Trophoblast cell (in vitro differentiated cells and primary cell): ENCODE results near the gene EPHA3.

Experiments used
- DNase-seq, 2 donors: peaks; one replicate each; pipeline ENCODE4 v3.0.0-alpha.2; 2016
- H2AFZ ChIP-seq: 2 replicates; pipeline ENCODE4 v1.6.1; 2013; ENCODE audit warnings: low read length, moderate library complexity, mild to moderate bottlenecking; ENCODE audit not compliant: insufficient read depth, poor library complexity
- H2AK5ac ChIP-seq: 2 replicates; pipeline ENCODE4 v1.6.1; 2013; ENCODE audit warnings: mild to moderate bottlenecking, low read length
- H2BK120ac ChIP-seq: 2 replicates; pipeline ENCODE4 v1.6.1; 2013; ENCODE audit warnings: low read length, mild to moderate bottlenecking, moderate library complexity; ENCODE audit not compliant: insufficient read depth, poor library complexity
- H2BK12ac ChIP-seq: 2 replicates; pipeline ENCODE4 v1.6.1; 2013; ENCODE audit warnings: mild to moderate bottlenecking, low read length, moderate library complexity
- H2BK5ac ChIP-seq: 2 replicates; pipeline ENCODE4 v1.6.1; 2013; ENCODE audit warnings: low read length, low read depth, moderate library complexity, mild to moderate bottlenecking; ENCODE audit not compliant: poor library complexity
- H3K14ac ChIP-seq: 2 replicates; pipeline ENCODE4 v1.6.1; 2013; ENCODE audit warnings: mild to moderate bottlenecking, low read length
- H3K18ac ChIP-seq: 2 replicates; pipeline ENCODE4 v1.6.1; 2013; ENCODE audit warnings: mild to moderate bottlenecking, low read length
- H3K23ac ChIP-seq: 2 replicates; pipeline ENCODE4 v1.6.1; 2013; ENCODE audit warnings: low read length
- H3K27ac ChIP-seq: 2 replicates; pipeline ENCODE4 v1.5.1; 2013; ENCODE audit warnings: low read depth, mild to moderate bottlenecking, inconsistent platforms, low read length, moderate library complexity
- H3K27me3 ChIP-seq: 2 replicates; pipeline ENCODE4 v1.6.1; 2013; ENCODE audit warnings: inconsistent platforms, mild to moderate bottlenecking, low read length, moderate library complexity; ENCODE audit not compliant: insufficient read depth
- H3K36me3 ChIP-seq, 2 experiments: 1 replicate in 1 of 2; 2 replicates in 1 of 2; pipeline ENCODE4 v1.6.1; 2013; ENCODE audit warnings: low read length in 2 of 2, mild to moderate bottlenecking in 2 of 2, moderate library complexity in 1 of 2; ENCODE audit not compliant: insufficient read depth in 2 of 2, control insufficient read depth in 1 of 2
- H3K4ac ChIP-seq: 2 replicates; pipeline ENCODE4 v1.6.1; 2013; ENCODE audit warnings: low read depth, mild to moderate bottlenecking, low read length, moderate library complexity
- H3K4me1 ChIP-seq, 2 experiments: 1 replicate in 1 of 2; 2 replicates in 1 of 2; pipeline ENCODE4 v1.6.1; 2013; ENCODE audit warnings: low read length in 2 of 2, mild to moderate bottlenecking in 2 of 2, moderate library complexity in 1 of 2; ENCODE audit not compliant: insufficient read depth in 2 of 2, control insufficient read depth in 1 of 2
- H3K4me2 ChIP-seq: 2 replicates; pipeline ENCODE4 v1.6.1; 2013; ENCODE audit warnings: inconsistent platforms, mild to moderate bottlenecking, low read length, moderate library complexity
- H3K4me3 ChIP-seq: 2 replicates; pipeline ENCODE4 v1.5.1; 2013; ENCODE audit warnings: mild to moderate bottlenecking, low read depth, low read length, inconsistent platforms
- H3K79me1 ChIP-seq: one replicate; pipeline ENCODE4 v1.6.1; 2013; ENCODE audit warnings: low read length
- H3K79me2 ChIP-seq: 2 replicates; pipeline ENCODE4 v1.6.1; 2013; ENCODE audit warnings: low read length, mild to moderate bottlenecking; ENCODE audit not compliant: control insufficient read depth, insufficient read depth, poor library complexity
- H3K9ac ChIP-seq: 2 replicates; pipeline ENCODE4 v1.6.1; 2013; ENCODE audit warnings: mild to moderate bottlenecking, low read length
- H3K9me3 ChIP-seq: 2 replicates; pipeline ENCODE4 v1.6.1; 2013; ENCODE audit warnings: low read depth, mild to moderate bottlenecking, control low read depth, inconsistent platforms, low read length; ENCODE audit not compliant: insufficient read depth
- H4K12ac ChIP-seq: 2 replicates; pipeline ENCODE4 v1.6.1; 2013; ENCODE audit warnings: low read depth, mild to moderate bottlenecking, low read length, moderate library complexity
- H4K8ac ChIP-seq: 2 replicates; pipeline ENCODE4 v1.6.1; 2013; ENCODE audit warnings: low read depth, mild to moderate bottlenecking, low read length, moderate library complexity
- H4K91ac ChIP-seq: one replicate; pipeline ENCODE4 v1.6.1; 2013; ENCODE audit warnings: low read depth, mild to moderate bottlenecking, low read length, moderate library complexity
- WGBS: extraction: QIAGEN DNeasy Blood & Tissue Kit; methylation state at CpG from one replicate; pipeline ENCODE4 v1.1.7; 2013; ENCODE audit warnings: missing lambda C conversion rate; ENCODE audit not compliant: insufficient read length, insufficient coverage; ENCODE audit errors: extremely low coverage; 5-methylcytosine and 5-hydroxymethylcytosine counted together

Gene EPHA3

GRCh38 chr3:89300526-89300925 is 193.1 kb downstream of the EPHA3 start:
- Histone ChIP-seq H2BK12ac (no peak overlapping the region), H3K36me3 (no peaks in the 10 kb centered on the region), H3K4me2 (no peak overlapping the region), H2BK5ac (no peak overlapping the region), H4K12ac (no peak overlapping the region), H3K9me3 (no peaks in the 10 kb centered on the region), H3K79me1 (no peaks in the 10 kb centered on the region), H2AFZ (no peak overlapping the region), H4K8ac (no peak overlapping the region), H3K18ac (no peak overlapping the region), H3K23ac (no peak overlapping the region), H3K4ac (no peak overlapping the region), H4K91ac (no peak overlapping the region), H3K27me3 (no peaks in the 10 kb centered on the region), H2AK5ac (no peak overlapping the region), H3K27ac (no peak overlapping the region), H3K4me3 (no peak overlapping the region), H3K9ac (no peak overlapping the region), H2BK120ac (no peak overlapping the region), H3K79me2 (no peaks in the 10 kb centered on the region), H3K4me1 (no peaks in the 10 kb centered on the region), H3K14ac (no peak overlapping the region)
- no peak for DNase-seq
- no CpG with 5 or more reads among the region's 2 CpGs for WGBS

- H2AK5ac ChIP-seq, result no peak overlapping the region
- no peak overlapping the region for H2BK5ac ChIP-seq
- no peak overlapping the region for H4K8ac ChIP-seq
- H4K12ac ChIP-seq, result no peak overlapping the region
- H2BK120ac ChIP-seq, result no peak overlapping the region
- no peak for DNase-seq
- WGBS, result no CpG with 5 or more reads among the region's 2 CpGs
- no peak overlapping the region for H3K4me3 ChIP-seq
- H2AFZ ChIP-seq, result no peak overlapping the region
- no peaks in the 10 kb centered on the region for H3K4me1 ChIP-seq
- no peak overlapping the region for H3K4me2 ChIP-seq
- no peak overlapping the region for H3K4ac ChIP-seq
- H3K9me3 ChIP-seq, result no peaks in the 10 kb centered on the region
- H3K18ac ChIP-seq, result no peak overlapping the region
- H3K14ac ChIP-seq, result no peak overlapping the region
- no peak overlapping the region for H3K27ac ChIP-seq
- H3K36me3 ChIP-seq, result no peaks in the 10 kb centered on the region
- no peak overlapping the region for H3K9ac ChIP-seq
- H3K79me2 ChIP-seq, result no peaks in the 10 kb centered on the region
- H3K23ac ChIP-seq, result no peak overlapping the region
- H3K79me1 ChIP-seq, result no peaks in the 10 kb centered on the region
- H2BK12ac ChIP-seq, result no peak overlapping the region
- H4K91ac ChIP-seq, result no peak overlapping the region
- H3K27me3 ChIP-seq, result no peaks in the 10 kb centered on the region
Observed at GRCh38 chr3:89300981-89301380, 193.6 kb downstream of the EPHA3 start.

GRCh38 chr3:89303701-89304100 is 196.3 kb downstream of the EPHA3 start:
- H3K79me2 ChIP-seq, result no peaks in the 10 kb centered on the region
- no peaks in the 10 kb centered on the region for H3K27me3 ChIP-seq
- no peak overlapping the region for H2AK5ac ChIP-seq
- H3K18ac ChIP-seq, result no peak overlapping the region
- no peak overlapping the region for H2AFZ ChIP-seq
- no peak overlapping the region for H3K4me2 ChIP-seq
- no peak overlapping the region for H4K8ac ChIP-seq
- no peak overlapping the region for H3K27ac ChIP-seq
- no peak overlapping the region for H2BK12ac ChIP-seq
- H2BK5ac ChIP-seq, result no peak overlapping the region
- H3K4me3 ChIP-seq, result no peak overlapping the region
- DNase-seq, result no peak
- no peak overlapping the region for H3K23ac ChIP-seq
- H4K12ac ChIP-seq, result no peak overlapping the region
- H3K4ac ChIP-seq, result no peak overlapping the region
- no peak overlapping the region for H4K91ac ChIP-seq
- H3K4me1 ChIP-seq, result no peaks in the 10 kb centered on the region
- no peaks in the 10 kb centered on the region for H3K79me1 ChIP-seq
- H3K36me3 ChIP-seq, result no peaks in the 10 kb centered on the region
- H3K14ac ChIP-seq, result no peak overlapping the region
- no peak overlapping the region for H2BK120ac ChIP-seq
- H3K9me3 ChIP-seq, result no peaks in the 10 kb centered on the region
- no peak overlapping the region for H3K9ac ChIP-seq

DNA sequence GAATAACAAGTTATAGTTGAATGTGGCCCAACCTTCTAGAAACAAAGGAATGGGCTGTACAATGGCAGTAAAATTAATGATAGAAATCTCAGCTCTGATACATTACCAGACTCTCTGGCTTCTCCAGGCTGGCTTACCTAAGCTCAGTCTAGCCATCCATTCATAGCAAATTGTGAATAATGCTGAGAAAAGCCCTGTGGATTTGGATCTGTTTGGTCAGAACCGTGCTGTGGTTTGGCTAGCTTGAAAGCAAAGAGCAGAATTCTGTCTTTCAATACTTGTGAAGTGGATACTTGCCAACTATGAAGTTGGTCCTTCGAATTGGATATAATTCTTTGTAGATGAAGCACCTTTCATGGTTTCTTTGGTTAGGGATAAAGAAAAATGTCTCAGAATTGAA is 199.1 kb downstream of the EPHA3 start:
- H4K8ac ChIP-seq, result no peak overlapping the region
- H2BK120ac ChIP-seq, result no peak overlapping the region
- no CpG with 5 or more reads among the region's 2 CpGs for WGBS
- no peak overlapping the region for H2AK5ac ChIP-seq
- no peaks in the 10 kb centered on the region for H3K36me3 ChIP-seq
- no peak for DNase-seq
- no peak overlapping the region for H2BK5ac ChIP-seq
- H3K4ac ChIP-seq, result no peak overlapping the region
- no peak overlapping the region for H2BK12ac ChIP-seq
- no peak overlapping the region for H3K23ac ChIP-seq
- no peak overlapping the region for H3K4me3 ChIP-seq
- H3K18ac ChIP-seq, result no peak overlapping the region
- H3K14ac ChIP-seq, result no peak overlapping the region
- no peaks in the 10 kb centered on the region for H3K79me2 ChIP-seq
- H4K91ac ChIP-seq, result no peak overlapping the region
- no peaks in the 10 kb centered on the region for H3K9me3 ChIP-seq
- no peak overlapping the region for H4K12ac ChIP-seq
- H3K27me3 ChIP-seq, result no peaks in the 10 kb centered on the region
- no peak overlapping the region for H2AFZ ChIP-seq
- no peak overlapping the region for H3K4me2 ChIP-seq
- no peaks in the 10 kb centered on the region for H3K4me1 ChIP-seq
- H3K79me1 ChIP-seq, result no peaks in the 10 kb centered on the region
- no peak overlapping the region for H3K27ac ChIP-seq
- H3K9ac ChIP-seq, result no peak overlapping the region

DNA sequence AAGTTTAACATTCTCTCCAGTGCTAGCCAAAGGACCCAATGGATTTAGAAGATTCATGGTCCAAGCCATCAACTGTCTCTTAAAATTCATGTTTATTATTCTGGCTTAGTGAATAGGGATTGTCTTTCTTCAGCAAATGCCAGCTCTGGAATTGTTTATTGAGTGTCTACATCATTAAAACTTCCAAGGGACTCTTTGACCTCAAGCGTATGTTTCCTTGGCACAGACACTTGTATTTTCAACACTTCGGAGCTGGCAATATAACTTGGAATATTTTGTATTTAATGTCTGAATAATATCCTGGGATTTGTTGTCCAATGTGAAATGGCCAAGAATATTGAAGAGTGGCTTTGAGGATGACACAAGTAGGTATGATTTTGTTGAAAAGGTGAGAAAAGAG is 204.2 kb downstream of the EPHA3 start:
- Histone ChIP-seq H3K9ac (no peak overlapping the region), H2BK120ac (no peak overlapping the region), H3K23ac (no peak overlapping the region), H3K9me3 (no peaks in the 10 kb centered on the region), H2BK12ac (no peak overlapping the region), H3K4me2 (no peak overlapping the region), H3K4me3 (no peak overlapping the region), H3K4ac (no peak overlapping the region), H3K18ac (no peak overlapping the region), H3K79me2 (no peaks in the 10 kb centered on the region), H4K12ac (no peak overlapping the region), H3K27me3 (no peaks in the 10 kb centered on the region), H2BK5ac (no peak overlapping the region), H3K14ac (no peak overlapping the region), H3K27ac (no peak overlapping the region), H3K79me1 (no peaks in the 10 kb centered on the region), H4K91ac (no peak overlapping the region), H3K4me1 (no peaks in the 10 kb centered on the region), H2AFZ (no peak overlapping the region), H3K36me3 (no peaks in the 10 kb centered on the region), H2AK5ac (no peak overlapping the region), H4K8ac (no peak overlapping the region)
- DNase-seq, result no peak
- no CpG with 5 or more reads among the region's 2 CpGs for WGBS
